PC-9 (cell line): ENCODE data around the gene SLC66A3.

Experiments
- EZH2 ChIP-seq: fragments of 200-600 bp; sonication (generic); IDR thresholded peaks from 2 replicates; pipeline ENCODE4 v1.8.0; 2017; ENCODE audit warnings: antibody characterized with exemption, low read depth
- TF ChIP-seq, protein P1 (sequence below): fragments of 200-600 bp; sonication (generic); conservative IDR thresholded peaks from 2 replicates; pipeline ENCODE4 v1.6.1; 2017; ENCODE audit warnings: mixed run types, antibody characterized with exemption, mild to moderate bottlenecking, moderate library complexity

DNA sequence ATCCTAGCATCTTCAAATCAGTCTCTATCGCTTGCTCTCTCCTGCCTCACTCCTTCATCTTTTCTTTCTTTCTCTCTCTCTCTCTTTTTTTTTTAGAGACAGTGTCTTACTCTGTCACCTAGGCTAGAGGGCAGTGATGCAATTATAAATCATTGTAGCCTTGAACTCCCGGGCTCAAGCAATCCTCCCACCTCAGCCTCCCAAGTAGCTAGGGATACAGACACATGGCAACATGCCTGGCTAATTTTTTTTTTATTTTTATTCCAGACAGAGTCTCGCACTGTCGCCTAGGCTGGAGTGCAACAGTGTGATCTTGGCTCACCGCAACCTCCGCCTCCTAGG, 10.6 kb upstream of the SLC66A3 start:
- TF ChIP-seq, protein P1, sequence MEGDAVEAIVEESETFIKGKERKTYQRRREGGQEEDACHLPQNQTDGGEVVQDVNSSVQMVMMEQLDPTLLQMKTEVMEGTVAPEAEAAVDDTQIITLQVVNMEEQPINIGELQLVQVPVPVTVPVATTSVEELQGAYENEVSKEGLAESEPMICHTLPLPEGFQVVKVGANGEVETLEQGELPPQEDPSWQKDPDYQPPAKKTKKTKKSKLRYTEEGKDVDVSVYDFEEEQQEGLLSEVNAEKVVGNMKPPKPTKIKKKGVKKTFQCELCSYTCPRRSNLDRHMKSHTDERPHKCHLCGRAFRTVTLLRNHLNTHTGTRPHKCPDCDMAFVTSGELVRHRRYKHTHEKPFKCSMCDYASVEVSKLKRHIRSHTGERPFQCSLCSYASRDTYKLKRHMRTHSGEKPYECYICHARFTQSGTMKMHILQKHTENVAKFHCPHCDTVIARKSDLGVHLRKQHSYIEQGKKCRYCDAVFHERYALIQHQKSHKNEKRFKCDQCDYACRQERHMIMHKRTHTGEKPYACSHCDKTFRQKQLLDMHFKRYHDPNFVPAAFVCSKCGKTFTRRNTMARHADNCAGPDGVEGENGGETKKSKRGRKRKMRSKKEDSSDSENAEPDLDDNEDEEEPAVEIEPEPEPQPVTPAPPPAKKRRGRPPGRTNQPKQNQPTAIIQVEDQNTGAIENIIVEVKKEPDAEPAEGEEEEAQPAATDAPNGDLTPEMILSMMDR: no peak
- no peak for TF ChIP-seq EZH2
